Stimulated activated CD4-positive, alpha-beta T cell treated with anti-CD3 and anti-CD28 coated beads, Interleukin-4, amount 100 ng/mL, for 24 hours (primary cell): Measurements from ENCODE around the gene PAQR7.
A peak's percentile ranks its signal among the peaks of the same experiment; 100 is the strongest.

Source experiments
- DNase-seq: peaks from one replicate; pipeline ENCODE4 v3.0.0-alpha.2; 2020

Gene PAQR7

DNA sequence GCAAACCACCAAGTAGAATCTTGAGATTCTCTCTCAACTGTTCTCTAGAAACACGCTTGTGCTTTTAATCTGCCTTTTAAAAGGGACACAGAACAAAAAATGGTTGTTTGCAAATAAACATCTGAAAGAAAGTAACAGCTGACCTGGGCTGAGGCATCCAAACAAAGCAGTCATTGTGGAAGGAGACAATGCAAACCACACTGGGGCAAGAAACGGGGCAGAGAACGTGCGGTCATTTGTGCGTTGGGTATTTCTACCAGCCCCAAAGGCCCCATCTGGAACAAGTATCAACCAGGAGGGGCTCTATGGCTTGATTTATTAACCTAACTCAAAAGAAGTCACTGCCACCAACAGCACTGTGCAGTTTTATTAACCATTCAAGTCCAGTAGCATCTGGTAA is 24.7 kb upstream of the PAQR7 start:
- no peak for DNase-seq

- no peak for DNase-seq
These were observed 24.3 kb upstream of the PAQR7 start for GRCh38 chr1:25899792-25900191.

DNA sequence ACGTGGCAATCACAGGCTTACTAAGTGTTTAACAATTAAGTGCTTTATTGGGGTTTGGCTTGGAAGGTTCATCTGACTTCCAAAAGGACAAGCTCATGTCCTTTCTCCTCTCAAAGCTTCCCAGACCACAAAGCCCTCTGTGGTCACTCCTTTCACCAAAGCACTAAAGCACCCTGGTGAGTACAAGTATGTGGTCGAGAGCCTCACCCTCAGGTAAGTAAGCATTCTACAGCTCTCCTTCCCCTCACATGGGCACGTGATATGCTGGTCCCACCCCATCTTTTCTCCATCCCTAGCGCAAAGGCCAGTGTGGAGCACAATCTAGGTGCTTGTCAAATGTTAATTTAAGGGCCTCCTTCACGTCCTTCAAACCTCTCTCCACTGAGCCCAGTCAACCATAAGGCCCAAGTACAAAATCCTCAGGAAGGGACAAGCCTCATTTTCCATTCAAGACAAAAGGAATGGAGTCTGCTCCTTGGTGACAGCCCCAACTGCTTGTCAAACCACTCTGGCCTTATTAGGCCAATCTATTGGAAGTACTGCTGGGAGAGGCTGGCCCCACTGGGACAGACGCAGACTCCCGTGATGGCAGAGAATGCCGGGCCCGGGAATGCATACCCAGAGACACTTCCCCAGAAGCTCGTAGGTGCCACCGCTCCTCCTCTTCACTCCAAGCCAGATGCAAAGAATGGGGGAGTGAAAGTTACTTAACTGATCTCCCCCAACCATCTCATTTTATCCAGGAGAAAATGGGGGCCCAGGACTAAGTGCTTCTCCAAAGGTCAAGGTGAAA is 22.9 kb upstream of the PAQR7 start:
- DNase-seq, result no peak

- no peak for DNase-seq
These were observed 22.2 kb upstream of the PAQR7 start for GRCh38 chr1:25897754-25898153.

DNA sequence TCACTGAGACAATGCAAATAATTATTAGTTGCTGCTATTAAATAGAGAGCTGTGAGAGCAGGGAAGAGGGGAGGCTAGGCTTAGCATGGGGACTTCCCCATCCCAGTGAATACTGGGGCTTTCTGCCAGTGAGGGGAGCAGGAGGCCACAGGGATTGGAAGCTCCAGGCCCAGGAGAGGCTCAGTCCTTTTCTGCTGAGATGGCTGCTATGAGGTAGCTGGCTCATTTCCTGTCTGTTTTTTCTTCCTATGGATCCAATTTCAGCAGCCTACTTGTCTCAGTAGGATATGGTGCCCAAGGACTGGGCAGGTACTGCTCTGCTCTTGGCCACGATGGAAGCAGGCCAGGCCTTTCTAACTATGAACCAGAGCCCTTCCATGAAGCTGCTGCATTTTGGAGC is 20.8 kb upstream of the PAQR7 start:
- DNase-seq, result no peak

DNA sequence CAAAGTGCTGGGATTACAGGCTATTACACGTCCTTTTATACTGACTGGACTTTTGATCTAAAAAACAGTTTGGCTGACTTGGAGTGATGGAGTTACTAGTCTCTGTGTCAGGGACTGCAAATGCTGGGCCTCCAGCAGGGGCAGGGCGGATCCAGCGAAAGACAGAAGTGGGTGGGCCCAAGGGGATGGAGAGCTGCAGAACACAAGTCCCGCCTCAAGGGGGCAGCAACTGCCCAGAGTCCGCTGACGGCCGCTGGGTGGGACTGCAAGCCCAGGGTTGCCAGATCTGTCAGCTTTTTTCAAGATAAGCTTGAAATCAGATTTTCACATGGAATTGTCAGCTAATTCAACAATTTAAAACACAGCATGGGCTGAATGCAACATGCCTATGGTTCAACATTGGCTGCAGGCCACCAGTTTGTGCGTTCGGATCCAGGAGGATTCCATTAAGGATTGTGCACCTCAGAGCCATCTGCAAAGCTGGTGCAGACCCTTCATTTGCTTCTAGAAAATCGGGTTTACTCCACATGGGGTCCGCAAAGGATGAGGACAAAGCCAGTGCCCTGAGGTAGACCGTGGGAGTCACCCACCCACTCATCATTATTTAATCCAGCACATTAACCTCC is 20.0 kb upstream of the PAQR7 start:
- peak; percentile 91 for DNase-seq

- no peak for DNase-seq
These were observed 17.6 kb upstream of the PAQR7 start for GRCh38 chr1:25893116-25893515.

DNA sequence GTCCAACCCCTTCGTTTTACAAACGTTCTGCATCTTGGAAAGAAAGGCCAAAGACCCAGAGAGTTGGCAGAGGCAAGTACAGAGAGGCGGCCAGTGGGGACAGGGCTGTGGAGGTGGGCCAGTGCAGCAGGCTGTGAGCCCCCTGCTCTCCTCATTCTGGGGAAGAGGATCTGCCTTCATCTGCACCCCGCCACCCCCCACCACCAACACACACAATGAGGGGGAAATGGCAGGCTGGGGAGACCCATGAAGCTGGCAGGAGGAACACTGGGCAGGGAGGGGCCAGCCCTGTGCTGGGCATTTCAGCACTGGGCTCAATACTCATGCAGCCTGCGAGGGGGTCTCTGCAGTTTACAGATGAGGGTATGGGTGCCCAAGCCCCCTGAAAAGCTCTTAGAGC is 16.1 kb upstream of the PAQR7 start:
- no peak for DNase-seq

DNA sequence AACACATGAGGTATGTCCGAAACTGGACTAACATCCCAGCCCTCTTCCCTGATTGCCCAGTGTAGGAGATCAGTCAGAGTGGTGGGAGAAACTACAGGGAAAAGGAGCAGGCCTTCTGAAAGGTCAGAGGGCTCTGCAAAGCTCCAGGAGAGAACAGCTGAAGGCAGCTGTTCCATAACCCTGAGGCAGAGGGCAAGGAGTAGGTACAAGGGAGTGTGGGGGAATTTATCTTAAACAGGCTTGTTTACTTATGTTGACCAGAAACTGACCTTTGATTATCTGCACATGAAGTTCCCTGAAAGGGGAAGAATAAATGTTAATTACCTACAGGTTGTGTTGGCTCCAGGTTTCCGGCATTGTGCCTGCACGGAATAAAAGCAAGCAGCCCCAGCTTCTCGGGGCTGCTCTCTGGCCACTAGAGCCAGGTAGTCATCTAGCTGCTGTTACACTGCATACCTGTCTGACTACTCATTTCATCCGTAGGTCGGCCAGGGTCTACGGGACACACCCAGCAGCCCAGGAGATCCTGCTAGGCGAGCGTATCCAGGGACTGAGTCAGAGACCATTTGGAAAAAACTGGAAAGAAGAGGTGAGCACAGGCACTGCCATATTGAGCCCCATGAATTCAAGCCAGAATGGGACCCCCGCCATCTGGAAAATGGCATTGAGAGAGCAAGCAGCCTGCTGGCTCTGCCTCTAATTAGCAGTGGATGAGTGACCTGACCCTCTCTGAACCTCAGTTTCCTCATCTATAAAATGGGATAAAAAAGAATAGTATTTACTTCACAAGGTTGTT is 14.9 kb upstream of the PAQR7 start:
- no peak for DNase-seq

- no peak for DNase-seq
These were observed 14.0 kb upstream of the PAQR7 start for GRCh38 chr1:25889470-25889869.

- no peak for DNase-seq
These were observed 13.0 kb upstream of the PAQR7 start for GRCh38 chr1:25888426-25888987.

- no peak for DNase-seq
These were observed 10.1 kb upstream of the PAQR7 start for GRCh38 chr1:25885602-25886001.

GRCh38 chr1:25881266-25881665 is 5.8 kb upstream of the PAQR7 start:
- DNase-seq, result no peak

DNA sequence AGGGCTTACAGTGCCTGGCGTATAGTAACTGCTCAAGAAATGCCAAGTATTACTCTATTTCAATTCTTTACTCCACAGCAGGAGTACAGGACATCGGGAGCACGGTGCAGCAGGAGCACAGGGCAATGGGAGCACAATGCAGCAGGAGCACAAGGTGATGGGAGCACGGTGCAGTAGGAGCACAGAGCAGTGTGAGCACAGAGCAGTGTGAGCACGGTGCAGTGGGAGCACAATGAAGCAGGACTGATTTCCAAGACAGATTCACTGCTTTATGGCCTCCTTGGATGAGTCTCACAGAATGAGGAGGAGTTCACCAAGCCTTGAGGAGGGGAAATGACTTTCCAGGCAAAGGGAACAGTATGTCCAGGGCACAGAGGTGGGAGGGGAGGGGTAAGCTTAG is 5.0 kb upstream of the PAQR7 start:
- no peak for DNase-seq

DNA sequence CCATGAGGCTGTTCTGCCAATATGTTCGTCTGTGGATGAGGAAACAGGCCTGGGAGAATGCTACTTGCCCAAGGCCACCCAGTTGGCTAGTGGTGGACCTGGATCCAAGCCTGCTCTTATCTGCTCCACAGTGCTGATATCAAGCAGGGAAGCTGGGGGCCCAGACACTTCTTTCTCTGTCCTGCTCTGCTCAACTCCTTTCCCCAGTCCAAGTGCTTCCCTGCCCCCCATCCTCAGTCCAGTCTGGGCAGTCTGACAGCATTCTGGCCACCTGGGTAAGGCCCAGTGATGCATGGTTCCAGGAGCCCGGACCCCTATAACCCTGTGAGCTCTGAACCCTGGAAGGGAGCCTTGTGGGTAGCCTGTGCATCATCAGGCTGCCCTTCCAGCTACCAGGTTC is 4.2 kb upstream of the PAQR7 start:
- DNase-seq, result no peak

GRCh38 chr1:25878690-25879089 is 3.2 kb upstream of the PAQR7 start:
- DNase-seq, result no peak

DNA sequence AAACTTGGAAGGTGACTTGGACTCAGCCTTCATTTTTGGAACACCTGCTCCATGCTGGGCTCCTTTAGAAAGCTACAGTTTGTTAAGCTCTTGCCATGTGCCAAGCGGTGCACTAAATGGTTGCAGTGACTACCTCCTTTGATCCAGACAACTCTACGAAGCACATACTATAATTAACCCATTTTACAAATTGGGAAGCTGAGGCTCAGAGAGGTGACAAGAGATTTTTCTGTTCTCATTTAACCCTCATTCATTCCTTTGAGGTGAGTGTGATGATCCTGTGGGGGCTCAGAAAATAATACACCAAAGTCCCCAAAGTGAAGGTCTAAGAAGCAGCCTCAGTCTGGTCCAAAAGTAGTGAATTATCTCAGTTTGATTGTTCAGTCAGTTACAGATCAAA is 1.6 kb upstream of the PAQR7 start:
- DNase-seq, result no peak

- no peak for DNase-seq
These were observed 1.2 kb upstream of the PAQR7 start for GRCh38 chr1:25876693-25877077.

DNA sequence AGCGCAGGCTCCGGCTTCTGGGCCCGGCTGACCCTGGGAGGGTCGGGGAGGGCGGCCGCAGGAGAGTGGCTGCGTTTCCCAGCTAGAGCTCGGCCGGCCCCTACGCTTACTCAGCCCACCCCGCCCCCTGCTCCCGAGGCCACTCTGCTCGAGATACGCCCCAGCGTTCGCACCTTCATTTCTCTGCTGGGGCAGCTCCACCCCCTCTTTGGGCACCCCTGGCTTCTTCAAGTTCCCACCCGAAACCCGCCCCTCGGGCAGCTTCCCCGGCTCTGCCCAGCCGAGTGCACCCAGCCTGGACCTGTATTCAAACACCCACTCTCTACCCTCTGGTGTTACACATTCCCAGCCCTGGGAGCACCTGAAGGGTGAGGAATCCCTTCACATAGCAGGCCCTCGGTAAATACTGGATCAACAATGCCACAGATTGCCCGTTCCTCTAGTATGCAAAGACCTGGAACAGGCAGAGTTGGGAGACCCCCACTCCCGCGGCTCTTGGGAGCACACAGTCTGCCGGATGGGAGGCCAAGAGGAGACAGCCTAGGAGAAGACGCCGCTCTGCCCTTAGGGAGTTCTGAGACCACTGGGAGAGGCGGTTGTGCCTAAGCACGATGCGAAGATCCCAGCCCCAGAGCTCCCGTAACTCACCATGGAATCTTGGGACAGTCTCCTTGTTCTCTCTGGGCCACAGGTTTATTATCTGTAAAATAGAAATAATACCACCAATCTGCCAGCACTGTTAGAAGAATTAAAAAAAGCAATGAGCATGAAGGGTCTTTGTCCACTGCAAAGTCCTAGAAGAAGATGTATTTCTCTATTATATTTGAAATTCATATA is 566 bp upstream of the PAQR7 start:
- DNase-seq, result peak; percentile 11

GRCh38 chr1:25874635-25875153 is 814 bp downstream of the PAQR7 start:
- no peak for DNase-seq

DNA sequence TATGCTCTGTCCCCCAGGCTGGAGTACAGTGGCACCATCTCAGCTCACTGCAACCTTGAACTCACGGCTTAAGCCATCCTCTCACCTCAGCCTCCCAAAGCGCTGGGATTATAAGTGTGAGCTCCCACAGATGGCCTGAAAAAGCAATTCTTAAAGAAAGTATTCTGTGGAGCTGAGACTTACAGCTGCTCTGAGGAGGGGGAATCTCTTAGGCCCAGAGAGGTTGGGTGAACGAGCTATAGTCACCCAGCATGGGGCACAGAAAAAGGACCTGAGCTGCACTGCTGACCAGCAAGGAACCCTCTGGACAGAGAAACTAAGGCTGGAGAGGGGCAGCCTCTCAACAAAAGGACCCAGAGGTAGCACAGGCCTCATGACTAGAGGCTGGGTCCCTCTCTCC is 1.3 kb downstream of the PAQR7 start:
- no peak for DNase-seq

DNA sequence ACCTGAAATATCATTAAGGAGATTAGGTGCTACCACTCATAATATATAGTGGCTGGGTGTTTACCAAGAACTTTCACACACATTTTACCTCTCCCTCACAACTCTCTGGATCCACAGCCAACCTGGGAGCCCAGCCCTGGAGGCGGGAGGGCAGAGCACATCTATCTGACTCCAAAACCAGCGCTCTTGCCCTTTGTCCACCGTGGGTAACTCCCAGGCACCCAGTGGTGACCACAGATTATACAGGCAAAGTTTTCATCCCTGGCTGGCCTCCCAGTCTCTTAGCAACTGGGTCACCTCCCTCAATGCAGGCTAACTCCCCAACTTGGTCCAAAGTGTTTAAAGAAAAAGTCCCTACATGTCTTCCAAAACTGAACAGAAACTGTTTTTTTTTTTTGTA is 2.4 kb downstream of the PAQR7 start:
- DNase-seq, result no peak

DNA sequence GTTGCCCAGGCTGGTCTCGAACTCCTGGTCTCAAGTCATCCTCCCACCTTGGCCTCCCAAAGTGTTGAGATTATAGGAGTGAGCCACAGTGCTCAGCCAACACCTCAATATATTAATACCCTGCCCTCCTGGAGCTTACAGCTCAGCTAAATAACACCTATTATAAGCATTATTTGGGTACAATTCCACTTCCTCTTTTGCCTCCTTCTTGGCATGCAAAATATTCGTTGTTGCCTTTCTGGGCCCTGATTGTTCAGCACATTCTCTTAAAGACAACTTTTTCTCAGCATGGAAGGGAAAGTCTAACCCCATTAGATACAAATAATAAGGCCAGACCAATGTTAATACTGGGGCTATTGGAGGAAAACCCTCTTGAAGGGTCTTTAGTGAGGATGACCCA is 2.8 kb downstream of the PAQR7 start:
- DNase-seq, result no peak
